ENCODE data around the gene APOC3. TPM values are rescaled to one million over a fixed set of nuclear protein-coding genes. Genes with fewer than 3 reads are reported as not detected.
A peak's percentile ranks its signal among the peaks of the same experiment; 100 is the strongest.

APOC3 gene
- total and polyA plus RNA-seq, 12 donors = 0.12 to 0.64 TPM; not detected in 10

GRCh38 chr11:116790167-116791001 is 39.3 kb upstream of the APOC3 start:
- DNase-seq (no peak), ATAC-seq (peak in 1 of 8 donors; percentile 9)
- Histone ChIP-seq H3K27ac (no peak overlapping the region), H3K27me3 (no peaks in the 10 kb centered on the region), H3K4me3 (no peak overlapping the region), H3K9me3 (no peaks in the 10 kb centered on the region), H3K4me1 (peaks cover 7 to 33% (median 24%) of the 10 kb centered on the region in 9 donors), H3K36me3 (peaks cover 0 to 14% (median 9%) of the 10 kb centered on the region in 9 donors)
- TF ChIP-seq, protein P1, sequence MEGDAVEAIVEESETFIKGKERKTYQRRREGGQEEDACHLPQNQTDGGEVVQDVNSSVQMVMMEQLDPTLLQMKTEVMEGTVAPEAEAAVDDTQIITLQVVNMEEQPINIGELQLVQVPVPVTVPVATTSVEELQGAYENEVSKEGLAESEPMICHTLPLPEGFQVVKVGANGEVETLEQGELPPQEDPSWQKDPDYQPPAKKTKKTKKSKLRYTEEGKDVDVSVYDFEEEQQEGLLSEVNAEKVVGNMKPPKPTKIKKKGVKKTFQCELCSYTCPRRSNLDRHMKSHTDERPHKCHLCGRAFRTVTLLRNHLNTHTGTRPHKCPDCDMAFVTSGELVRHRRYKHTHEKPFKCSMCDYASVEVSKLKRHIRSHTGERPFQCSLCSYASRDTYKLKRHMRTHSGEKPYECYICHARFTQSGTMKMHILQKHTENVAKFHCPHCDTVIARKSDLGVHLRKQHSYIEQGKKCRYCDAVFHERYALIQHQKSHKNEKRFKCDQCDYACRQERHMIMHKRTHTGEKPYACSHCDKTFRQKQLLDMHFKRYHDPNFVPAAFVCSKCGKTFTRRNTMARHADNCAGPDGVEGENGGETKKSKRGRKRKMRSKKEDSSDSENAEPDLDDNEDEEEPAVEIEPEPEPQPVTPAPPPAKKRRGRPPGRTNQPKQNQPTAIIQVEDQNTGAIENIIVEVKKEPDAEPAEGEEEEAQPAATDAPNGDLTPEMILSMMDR (IDR thresholded peaks at IDR 0.05) = no peak
- 83 to 84% methylated on average over 53 of the region's 53 CpGs for WGBS, 2 donors
- intact Hi-C loops (cut with DNase I) = loop anchor here (1.0 to 10.0 kb wide), 16 partner anchors 42 to 437 kb away; partner anchors contain the start of gene APOA1 (in 5 of the 10)

GRCh38 chr11:116791002-116791812 is 38.5 kb upstream of the APOC3 start:
- Histone ChIP-seq H3K36me3 (peaks cover 0 to 6% (median 2%) of the 10 kb centered on the region in 9 donors), H3K4me1 (peaks cover 7 to 29% (median 24%) of the 10 kb centered on the region in 9 donors), H3K27me3 (no peaks in the 10 kb centered on the region), H3K27ac (no peak overlapping the region), H3K9me3 (no peaks in the 10 kb centered on the region), H3K4me3 (peak overlapping the region in 3 of 10 donors; percentile 12 to 25 (median 19))
- DNase-seq = peak; percentile 79 to 86
- intact Hi-C loops (cut with DNase I) = loop anchor here (1.0 to 10.0 kb wide), 16 partner anchors 41 to 436 kb away; partner anchors contain the start of gene APOA1 (in 5 of the 10)
- ATAC-seq = peak; percentile 57 to 80 (median 76)
- TF ChIP-seq, protein P1 (IDR thresholded peaks at IDR 0.05) = peak; percentile 82 to 95 (median 93)
- 22 to 27% methylated on average over 31 of the region's 31 CpGs for WGBS, 2 donors

- intact Hi-C loops (cut with DNase I) = loop anchor here (1.0 to 10.0 kb wide), 16 partner anchors 41 to 436 kb away; partner anchors contain the start of gene APOA1 (in 5 of the 10)
- DNase-seq (no peak), ATAC-seq (no peak)
- H3K9me3 ChIP-seq = no peaks in the 10 kb centered on the region
- H3K27ac ChIP-seq = no peak within 1 kb of the TSS
- peaks cover 7 to 24% (median 20%) of the 10 kb centered on the region in 9 donors for H3K4me1 ChIP-seq
- H3K36me3 ChIP-seq = peaks cover 0 to under 1% (median 0%) of the 10 kb centered on the region in 9 donors
- TF ChIP-seq, protein P1 (IDR thresholded peaks at IDR 0.05) = no peak
- H3K4me3 ChIP-seq = peak within 1 kb of the TSS in 3 of 10 donors; percentile 12 to 25 (median 19)
- H3K27me3 ChIP-seq = no peaks in the 10 kb centered on the region
- WGBS, 2 donors = 82 to 88% methylated on average over 7 of the region's 7 CpGs
Observed at GRCh38 chr11:116791813-116792143, 37.9 kb upstream of the APOC3 start, which contains the start of gene APOA5. Gene APOA5, minus strand, starts transcription at chr11:116791879. Its CDS starts 19 bp downstream, at chr11:116791860.

Data from heart right ventricle (tissue), 16 donors.